Uterus (tissue), 4 donors: ENCODE results near the gene C16orf92. TPM values are rescaled to one million over a fixed set of nuclear protein-coding genes. Genes with fewer than 3 reads are reported as not detected.

Source experiments
- DNase-seq, 2 donors: peaks; one replicate each; pipeline ENCODE4 v3.0.0-alpha.2; 2019 to 2020
- H3K27ac ChIP-seq, 2 donors: fragments of 200-600 bp; sonication (generic); 1 replicate in 1 of 2; 2 replicates in 1 of 2; pipeline ENCODE4 v1.5.1; 2016 to 2018
- H3K27me3 ChIP-seq, 2 donors: fragments of 200-600 bp; sonication (generic); one replicate each; pipeline ENCODE4 v1.5.1; 2018 to 2019; ENCODE audit warnings: control low read depth in 1 of 2
- H3K36me3 ChIP-seq, 2 donors: fragments of 200-600 bp; sonication (generic); one replicate each; pipeline ENCODE4 v1.5.1; 2019; ENCODE audit warnings: control low read depth in 1 of 2
- H3K4me1 ChIP-seq, 2 donors: fragments of 200-600 bp; sonication (generic); one replicate each; pipeline ENCODE4 v1.5.1; 2018 to 2019; ENCODE audit warnings: control low read depth in 1 of 2
- H3K4me3 ChIP-seq, 2 donors: fragments of 200-600 bp; sonication (generic); 1 replicate in 1 of 2; 2 replicates in 1 of 2; pipeline ENCODE4 v1.5.1; 2018 to 2019; ENCODE audit warnings: mild to moderate bottlenecking in 1 of 2
- H3K9me3 ChIP-seq, 2 donors: fragments of 200-600 bp; sonication (generic); one replicate each; pipeline ENCODE4 v1.5.1; 2019; ENCODE audit warnings: control low read depth in 1 of 2
- CTCF ChIP-seq, 4 experiments: fragments of 200-600 bp in 2 of 4; fragments of 450-650 bp in 2 of 4; sonication (generic) in 2 of 4; IDR thresholded peaks; one replicate each; pipeline ENCODE4 v1.5.1; 2016 to 2019; ENCODE audit warnings: antibody characterized with exemption in 4 of 4, mild to moderate bottlenecking in 2 of 4, moderate library complexity in 1 of 4
- POLR2A ChIP-seq, 2 donors: fragments of 450-650 bp; IDR thresholded peaks; one replicate each; pipeline ENCODE4 v1.6.1; 2016; ENCODE audit warnings: antibody characterized with exemption in 2 of 2, mild to moderate bottlenecking in 1 of 2, moderate library complexity in 1 of 2
- intact Hi-C: fragments of 100-400 bp; cut with DNase I; formaldehyde crosslinking; loops from one replicate; pipeline ENCODE4 v1.15.1; 2023; ENCODE audit warnings: low total_unique reads
- total RNA-seq, 4 donors: library from RNA; depleted of rRNA in 3 of 4; stranded (reverse); fragments of >200 nt in 3 of 4; gene quantifications; one replicate each; pipeline versions ENCODE4 v1.1.0 to v1.2.4, GENCODE V29; 2014 to 2023
- donor health status: DM: yes; HTN: yes; CAD: no.

The C16orf92 gene, protein sequence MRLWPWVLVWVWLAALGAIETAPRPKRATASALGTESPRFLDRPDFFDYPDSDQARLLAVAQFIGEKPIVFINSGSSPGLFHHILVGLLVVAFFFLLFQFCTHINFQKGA
- not detected for total RNA-seq

- Histone ChIP-seq H3K27me3 (no peaks in the 10 kb centered on the region), H3K27ac (no peak within 1 kb of the TSS), H3K36me3 (no peaks in the 10 kb centered on the region), H3K9me3 (no peaks in the 10 kb centered on the region), H3K4me3 (no peak within 1 kb of the TSS), H3K4me1 (no peaks in the 10 kb centered on the region)
- intact Hi-C loops = no loop called here
- DNase-seq = no peak
- TF ChIP-seq CTCF (IDR thresholded peaks at IDR 0.05) = no peak
These were observed at the start of gene C16orf92 for GRCh38 chr16:30022887-30023286. Gene C16orf92 (plus strand): TSS chr16:30023198. CDS start chr16:30023341, 143 bp downstream.

GRCh38 chr16:29973384-29974246 is 49.4 kb upstream of the C16orf92 start, which contains the start of gene TAOK2:
Gene TAOK2 (plus strand): TSS chr16:29973868. CDS start chr16:29977773, 3,905 bp downstream.
- Histone ChIP-seq H3K36me3 (no peaks in the 10 kb centered on the region), H3K4me1 (peaks cover 0 to 14% of the 10 kb centered on the region in 2 donors), H3K27ac (peak within 1 kb of the TSS; percentile 90 to 96), H3K27me3 (no peaks in the 10 kb centered on the region), H3K9me3 (no peaks in the 10 kb centered on the region), H3K4me3 (peak within 1 kb of the TSS; percentile 89 to 91)
- TF ChIP-seq POLR2A (IDR thresholded peaks at IDR 0.05) = peak; percentile 57 to 89
- TF ChIP-seq CTCF (IDR thresholded peaks at IDR 0.05) = peak in 1 of 4 experiments; percentile 11
- peak; percentile 99 for DNase-seq
- intact Hi-C loops = no loop called here

DNA sequence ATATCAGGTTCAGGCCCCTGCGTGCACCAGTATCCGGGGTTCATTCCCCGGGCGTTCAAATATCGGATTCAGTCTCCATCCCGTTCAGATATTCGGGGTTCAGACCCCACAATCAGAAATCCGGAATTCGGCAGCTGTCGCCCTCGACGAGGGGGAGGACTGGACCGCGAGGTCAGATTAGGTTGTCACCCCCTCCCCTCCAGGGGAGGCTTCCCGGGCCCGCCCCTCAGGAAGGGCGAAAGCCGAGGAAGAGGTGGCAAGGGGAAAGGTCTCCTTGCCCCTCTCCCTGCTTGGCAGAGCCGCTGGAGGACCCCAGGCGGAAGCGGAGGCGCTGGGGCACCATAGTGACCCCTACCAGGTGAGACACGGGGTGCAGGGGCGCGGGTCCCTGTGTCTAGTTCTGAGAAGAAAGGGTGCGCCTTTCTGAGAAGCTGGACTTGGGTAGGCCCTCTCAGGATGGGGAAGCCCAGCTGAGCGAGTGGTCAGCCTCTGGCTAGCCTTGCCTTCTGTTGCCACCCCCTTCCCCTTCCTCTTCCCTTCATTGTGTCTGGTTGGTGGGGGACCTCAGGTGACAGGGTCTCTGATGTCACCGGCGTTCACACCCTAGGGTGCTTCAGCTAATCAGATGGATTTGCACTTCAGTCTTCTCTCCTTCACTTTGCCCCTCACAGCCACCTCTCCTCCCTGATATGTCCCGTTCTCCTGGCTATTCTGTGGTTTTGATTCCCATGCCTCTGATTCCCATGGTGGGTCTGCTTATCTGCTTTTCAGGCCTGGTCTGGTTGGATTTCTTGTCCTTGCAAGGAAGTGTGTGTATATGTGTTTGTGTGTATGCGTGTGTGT is 48.5 kb upstream of the C16orf92 start:
- H3K4me1 ChIP-seq = peaks cover 0 to 14% of the 10 kb centered on the region in 2 donors
- intact Hi-C loops = no loop called here
- H3K9me3 ChIP-seq = no peaks in the 10 kb centered on the region
- H3K27ac ChIP-seq = peak overlapping the region; percentile 90 to 96
- no peaks in the 10 kb centered on the region for H3K27me3 ChIP-seq
- TF ChIP-seq CTCF (IDR thresholded peaks at IDR 0.05) (peak in 1 of 4 experiments; percentile 6), POLR2A (IDR thresholded peaks at IDR 0.05) (no peak)
- no peaks in the 10 kb centered on the region for H3K36me3 ChIP-seq
- peak overlapping the region; percentile 89 to 91 for H3K4me3 ChIP-seq
- peak; percentile 38 to 49 for DNase-seq

GRCh38 chr16:29975134-29975538 is 47.9 kb upstream of the C16orf92 start:
- intact Hi-C loops = no loop called here
- H3K4me3 ChIP-seq = peak overlapping the region; percentile 89 to 91
- peak overlapping the region; percentile 90 to 96 for H3K27ac ChIP-seq
- no peak for DNase-seq
- no peaks in the 10 kb centered on the region for H3K27me3 ChIP-seq
- TF ChIP-seq POLR2A (IDR thresholded peaks at IDR 0.05) (no peak), CTCF (IDR thresholded peaks at IDR 0.05) (no peak)
- H3K4me1 ChIP-seq = peaks cover 0 to 14% of the 10 kb centered on the region in 2 donors
- no peaks in the 10 kb centered on the region for H3K36me3 ChIP-seq
- no peaks in the 10 kb centered on the region for H3K9me3 ChIP-seq
